ENCODE results near the gene KIAA0825. TPM values are rescaled to one million over a fixed set of nuclear protein-coding genes. Genes with fewer than 3 reads are reported as not detected.

KIAA0825 gene
- polyA plus RNA-seq, 1 of the 3 experiments (the other 2 are of a cell fraction) = 0.61 TPM

DNA sequence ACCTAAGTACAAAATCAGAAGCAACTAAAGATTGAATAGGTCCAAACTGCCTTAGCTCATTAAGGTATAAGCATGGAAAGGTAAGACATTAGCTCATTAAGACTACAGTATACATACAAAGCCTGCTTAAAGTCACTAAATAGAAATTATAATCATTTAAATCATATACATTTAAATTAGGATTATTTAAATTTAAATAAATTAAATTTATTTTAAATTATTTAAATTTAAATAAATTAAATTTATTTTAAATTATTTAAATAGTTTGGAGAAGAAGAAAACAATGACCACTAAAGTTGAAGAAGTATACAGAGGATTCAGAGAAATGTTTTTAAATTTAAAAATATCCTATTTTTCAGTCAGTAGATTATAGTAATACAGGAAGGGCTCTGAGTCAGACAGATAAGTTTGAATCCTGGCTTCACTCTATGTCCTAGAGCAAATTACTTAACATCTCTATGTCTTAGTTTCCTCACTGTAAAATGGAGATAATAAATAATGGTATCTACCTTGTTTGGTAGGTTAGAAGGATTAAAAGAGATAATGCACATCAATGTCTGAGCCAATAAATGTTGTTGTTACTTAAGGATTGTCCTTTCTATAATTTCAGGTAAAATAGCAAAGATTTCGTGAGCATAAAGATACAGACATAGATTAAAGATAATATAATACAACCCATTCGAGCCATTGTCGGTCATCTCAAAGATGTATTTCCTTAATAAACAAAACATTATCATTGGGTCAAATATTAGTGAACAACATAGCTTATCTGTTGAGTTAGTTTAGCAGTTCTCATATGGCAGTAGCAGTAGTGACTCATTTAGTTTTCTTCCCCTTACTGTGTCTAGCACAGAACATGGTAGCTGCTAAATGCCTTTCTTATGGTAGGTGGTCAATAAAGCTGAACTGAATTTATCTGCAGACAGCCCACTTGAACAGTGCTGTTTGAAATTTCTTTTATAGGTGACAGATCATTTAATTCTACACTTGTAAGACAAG, 100.6 kb downstream of the KIAA0825 start:
- H3K9me3 ChIP-seq = no peaks in the 10 kb centered on the region

DNA sequence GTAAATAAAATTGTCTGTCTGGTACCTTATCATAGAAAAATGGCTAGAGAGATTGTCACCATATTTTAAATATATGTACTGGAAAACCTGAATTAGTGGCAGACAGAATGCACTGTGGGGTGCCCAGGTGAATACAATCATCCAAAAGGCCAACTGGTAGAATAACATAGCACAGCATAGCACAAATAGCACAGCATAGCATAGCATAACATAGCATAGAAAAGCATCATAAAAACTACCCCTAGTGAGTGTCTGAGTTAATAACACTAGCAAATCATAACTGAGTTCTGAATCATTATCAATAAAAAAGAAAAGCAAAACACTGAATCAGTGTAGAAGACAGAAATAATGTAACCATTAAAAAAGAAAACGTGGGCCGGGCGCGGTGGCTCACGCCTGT, 102.3 kb downstream of the KIAA0825 start:
- 90% methylated on average over 5 of the region's 5 CpGs for WGBS (ENCODE audit: low lambda C conversion rate)
- Histone ChIP-seq H3K9me3 (no peaks in the 10 kb centered on the region), H3K9me2 (no peaks in the 10 kb centered on the region), H3K27me3 (ENCODE audit: insufficient read depth) (no peaks in the 10 kb centered on the region), H3K79me2 (ENCODE audit: insufficient read depth) (no peaks in the 10 kb centered on the region), H3K36me3 (replicated peaks in 1 of 2; ENCODE audit: control insufficient read depth in 1 of 2, insufficient read depth in 2 of 2, low read length in 1 of 2) (no peaks in the 10 kb centered on the region), H2AFZ (ENCODE audit: low read depth) (no peak overlapping the region), H3K9ac (no peak overlapping the region), H3K4me1 (ENCODE audit: control insufficient read depth in 1 of 2, insufficient read depth in 2 of 2, low read depth in 1 of 2, low read length in 1 of 2) (no peaks in the 10 kb centered on the region; a peak in 1 of 4 replicates), H3F3A (replicated peaks; ENCODE audit: insufficient read depth) (no peaks in the 10 kb centered on the region), H3K4me3 (ENCODE audit: low read depth in 2 of 2, low read length in 1 of 2) (no peak overlapping the region), H3K27ac (ENCODE audit: low read depth in 2 of 2, low read length in 1 of 2) (no peak overlapping the region), H3K4me2 (no peak overlapping the region), H4K20me1 (ENCODE audit: insufficient read depth) (no peaks in the 10 kb centered on the region)
- ChIA-PET POLR2A (no interaction called here), CTCF (no interaction called here)
- no peak for DNase-seq
- no peak for TF ChIP-seq GABPA (IDR thresholded peaks at IDR 0.05; ENCODE audit: low read depth)
- no peak for TF ChIP-seq FOXM1 (IDR thresholded peaks at IDR 0.05; ENCODE audit: low read depth)
- no peak for TF ChIP-seq TAF1 (IDR thresholded peaks at IDR 0.05; ENCODE audit: borderline replicate concordance, low read depth, low read length)
- TF ChIP-seq RCOR1 (IDR thresholded peaks at IDR 0.05; ENCODE audit: low read length) = no peak
- no peak for TF ChIP-seq EP300 (IDR thresholded peaks at IDR 0.05; ENCODE audit: borderline replicate concordance in 1 of 2, low read depth in 1 of 2, low read length in 1 of 2)
- TF ChIP-seq NRF1 (IDR thresholded peaks at IDR 0.05; ENCODE audit: low read depth, low read length) = no peak
- no peak for TF ChIP-seq FOSL2 (IDR thresholded peaks at IDR 0.05; ENCODE audit: borderline replicate concordance, low read depth)
- TF ChIP-seq, protein P1, sequence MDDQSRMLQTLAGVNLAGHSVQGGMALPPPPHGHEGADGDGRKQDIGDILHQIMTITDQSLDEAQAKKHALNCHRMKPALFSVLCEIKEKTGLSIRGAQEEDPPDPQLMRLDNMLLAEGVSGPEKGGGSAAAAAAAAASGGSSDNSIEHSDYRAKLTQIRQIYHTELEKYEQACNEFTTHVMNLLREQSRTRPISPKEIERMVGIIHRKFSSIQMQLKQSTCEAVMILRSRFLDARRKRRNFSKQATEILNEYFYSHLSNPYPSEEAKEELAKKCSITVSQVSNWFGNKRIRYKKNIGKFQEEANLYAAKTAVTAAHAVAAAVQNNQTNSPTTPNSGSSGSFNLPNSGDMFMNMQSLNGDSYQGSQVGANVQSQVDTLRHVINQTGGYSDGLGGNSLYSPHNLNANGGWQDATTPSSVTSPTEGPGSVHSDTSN (IDR thresholded peaks at IDR 0.05) = no peak
- no peak for TF ChIP-seq NFIC (IDR thresholded peaks at IDR 0.05; ENCODE audit: borderline replicate concordance)
- TF ChIP-seq JUND (IDR thresholded peaks at IDR 0.05) = no peak
- TF ChIP-seq POLR2AphosphoS5 (IDR thresholded peaks at IDR 0.05; ENCODE audit: low read depth, low read length) = no peak
- TF ChIP-seq MXI1 (IDR thresholded peaks at IDR 0.05; ENCODE audit: low read depth, low read length) = no peak
- TF ChIP-seq FOXJ3 (CRISPR knock-in tag; IDR thresholded peaks at IDR 0.05) = no peak
- no peak for TF ChIP-seq YY1 (IDR thresholded peaks at IDR 0.05; ENCODE audit: low read depth)
- TF ChIP-seq, protein P2, sequence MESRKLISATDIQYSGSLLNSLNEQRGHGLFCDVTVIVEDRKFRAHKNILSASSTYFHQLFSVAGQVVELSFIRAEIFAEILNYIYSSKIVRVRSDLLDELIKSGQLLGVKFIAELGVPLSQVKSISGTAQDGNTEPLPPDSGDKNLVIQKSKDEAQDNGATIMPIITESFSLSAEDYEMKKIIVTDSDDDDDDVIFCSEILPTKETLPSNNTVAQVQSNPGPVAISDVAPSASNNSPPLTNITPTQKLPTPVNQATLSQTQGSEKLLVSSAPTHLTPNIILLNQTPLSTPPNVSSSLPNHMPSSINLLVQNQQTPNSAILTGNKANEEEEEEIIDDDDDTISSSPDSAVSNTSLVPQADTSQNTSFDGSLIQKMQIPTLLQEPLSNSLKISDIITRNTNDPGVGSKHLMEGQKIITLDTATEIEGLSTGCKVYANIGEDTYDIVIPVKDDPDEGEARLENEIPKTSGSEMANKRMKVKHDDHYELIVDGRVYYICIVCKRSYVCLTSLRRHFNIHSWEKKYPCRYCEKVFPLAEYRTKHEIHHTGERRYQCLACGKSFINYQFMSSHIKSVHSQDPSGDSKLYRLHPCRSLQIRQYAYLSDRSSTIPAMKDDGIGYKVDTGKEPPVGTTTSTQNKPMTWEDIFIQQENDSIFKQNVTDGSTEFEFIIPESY (IDR thresholded peaks at IDR 0.05; ENCODE audit: borderline replicate concordance, low read depth) = no peak
- no peak for TF ChIP-seq EZH2phosphoT487 (IDR thresholded peaks at IDR 0.05; ENCODE audit: borderline replicate concordance, low read depth)
- no peak for TF ChIP-seq CHD2 (IDR thresholded peaks at IDR 0.05; ENCODE audit: low read length, partially characterized antibody)
- no peak for TF ChIP-seq RAD21 (IDR thresholded peaks at IDR 0.05; ENCODE audit: low read length)

More for the DNA sequence above, 100.6 kb downstream of the KIAA0825 start:
- WGBS (ENCODE audit: low lambda C conversion rate) = 96% methylated on average over 3 of the region's 3 CpGs
- CTCF ChIA-PET = interaction anchor here (1.0 kb wide), 1 partner anchor 9 kb away, joined by 3 read pairs; no protein-coding TSS in a partner anchor
- Histone ChIP-seq H3K9ac (no peak overlapping the region), H3K36me3 (replicated peaks in 1 of 2; ENCODE audit: control insufficient read depth in 1 of 2, insufficient read depth in 2 of 2, low read length in 1 of 2) (no peaks in the 10 kb centered on the region), H3K27me3 (ENCODE audit: insufficient read depth) (no peaks in the 10 kb centered on the region), H4K20me1 (ENCODE audit: insufficient read depth) (no peaks in the 10 kb centered on the region), H3K4me2 (no peak overlapping the region), H3F3A (replicated peaks; ENCODE audit: insufficient read depth) (no peaks in the 10 kb centered on the region), H3K9me2 (no peaks in the 10 kb centered on the region), H3K27ac (ENCODE audit: low read depth in 2 of 2, low read length in 1 of 2) (no peak overlapping the region), H2AFZ (ENCODE audit: low read depth) (no peak overlapping the region), H3K4me1 (ENCODE audit: control insufficient read depth in 1 of 2, insufficient read depth in 2 of 2, low read depth in 1 of 2, low read length in 1 of 2) (peaks cover 0 to 14% of the 10 kb centered on the region in 2 experiments; a peak in 1 of 4 replicates), H3K4me3 (ENCODE audit: low read depth in 2 of 2, low read length in 1 of 2) (no peak overlapping the region), H3K79me2 (ENCODE audit: insufficient read depth) (no peaks in the 10 kb centered on the region)
- DNase-seq = no peak
- TF ChIP-seq TCF12 (IDR thresholded peaks at IDR 0.05) (no peak), ELF1 (IDR thresholded peaks at IDR 0.05) (no peak), EZH2phosphoT487 (IDR thresholded peaks at IDR 0.05; ENCODE audit: borderline replicate concordance, low read depth) (no peak), FOXJ3 (CRISPR knock-in tag; IDR thresholded peaks at IDR 0.05) (no peak), RAD21 (IDR thresholded peaks at IDR 0.05; ENCODE audit: low read length) (no peak), EP300 (IDR thresholded peaks at IDR 0.05; ENCODE audit: borderline replicate concordance in 1 of 2, low read depth in 1 of 2, low read length in 1 of 2) (no peak), TEAD4 (IDR thresholded peaks at IDR 0.05; ENCODE audit: borderline replicate concordance, insufficient read depth) (no peak), POLR2AphosphoS5 (IDR thresholded peaks at IDR 0.05; ENCODE audit: low read depth, low read length) (no peak), TAF1 (IDR thresholded peaks at IDR 0.05; ENCODE audit: borderline replicate concordance, low read depth, low read length) (no peak)
- TF ChIP-seq, protein P1 (IDR thresholded peaks at IDR 0.05) = no peak
- POLR2A ChIA-PET = no interaction called here
